GM12864 (cell line): ENCODE data around the gene MORN2.
A peak's percentile ranks its signal among the peaks of the same experiment; 100 is the strongest.

ENCODE experiments used
- DNase-seq: peaks from one replicate; pipeline ENCODE4 v3.0.0-alpha.2; 2011; ENCODE audit warnings: low read depth
- H3K4me3 ChIP-seq: 2 replicates; pipeline ENCODE4 v1.5.1; 2011; ENCODE audit warnings: mild to moderate bottlenecking, low read depth, low read length, control low read depth
- TF ChIP-seq, protein P1 (sequence below): IDR thresholded peaks from 2 replicates; pipeline ENCODE4 v1.5.1; 2011; ENCODE audit warnings: low read depth, mild to moderate bottlenecking, moderate library complexity, low read length, control low read depth, inconsistent platforms; ENCODE audit errors: missing control alignments

Gene MORN2

DNA sequence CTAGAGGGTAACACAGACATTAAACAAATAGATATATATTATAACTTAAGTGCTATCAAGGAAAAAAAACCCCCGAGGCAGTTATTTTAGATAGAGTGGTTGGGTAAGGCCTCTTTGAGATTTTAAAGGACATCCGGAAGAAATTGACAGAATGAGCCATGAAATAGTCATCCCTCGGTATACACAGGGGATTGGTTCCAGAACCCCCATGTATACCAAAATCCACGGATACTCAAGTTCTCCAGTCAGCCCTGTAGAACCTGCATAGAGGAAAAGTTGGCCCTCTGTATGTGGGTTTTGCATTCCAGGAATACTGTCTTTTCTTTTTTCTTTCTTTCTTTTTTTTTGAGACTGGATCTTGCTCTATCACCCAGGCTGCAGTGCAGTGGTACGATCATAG is 2.0 kb upstream of the MORN2 start:
- no peak overlapping the region for H3K4me3 ChIP-seq
- TF ChIP-seq, protein P1, sequence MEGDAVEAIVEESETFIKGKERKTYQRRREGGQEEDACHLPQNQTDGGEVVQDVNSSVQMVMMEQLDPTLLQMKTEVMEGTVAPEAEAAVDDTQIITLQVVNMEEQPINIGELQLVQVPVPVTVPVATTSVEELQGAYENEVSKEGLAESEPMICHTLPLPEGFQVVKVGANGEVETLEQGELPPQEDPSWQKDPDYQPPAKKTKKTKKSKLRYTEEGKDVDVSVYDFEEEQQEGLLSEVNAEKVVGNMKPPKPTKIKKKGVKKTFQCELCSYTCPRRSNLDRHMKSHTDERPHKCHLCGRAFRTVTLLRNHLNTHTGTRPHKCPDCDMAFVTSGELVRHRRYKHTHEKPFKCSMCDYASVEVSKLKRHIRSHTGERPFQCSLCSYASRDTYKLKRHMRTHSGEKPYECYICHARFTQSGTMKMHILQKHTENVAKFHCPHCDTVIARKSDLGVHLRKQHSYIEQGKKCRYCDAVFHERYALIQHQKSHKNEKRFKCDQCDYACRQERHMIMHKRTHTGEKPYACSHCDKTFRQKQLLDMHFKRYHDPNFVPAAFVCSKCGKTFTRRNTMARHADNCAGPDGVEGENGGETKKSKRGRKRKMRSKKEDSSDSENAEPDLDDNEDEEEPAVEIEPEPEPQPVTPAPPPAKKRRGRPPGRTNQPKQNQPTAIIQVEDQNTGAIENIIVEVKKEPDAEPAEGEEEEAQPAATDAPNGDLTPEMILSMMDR, result no peak

DNA sequence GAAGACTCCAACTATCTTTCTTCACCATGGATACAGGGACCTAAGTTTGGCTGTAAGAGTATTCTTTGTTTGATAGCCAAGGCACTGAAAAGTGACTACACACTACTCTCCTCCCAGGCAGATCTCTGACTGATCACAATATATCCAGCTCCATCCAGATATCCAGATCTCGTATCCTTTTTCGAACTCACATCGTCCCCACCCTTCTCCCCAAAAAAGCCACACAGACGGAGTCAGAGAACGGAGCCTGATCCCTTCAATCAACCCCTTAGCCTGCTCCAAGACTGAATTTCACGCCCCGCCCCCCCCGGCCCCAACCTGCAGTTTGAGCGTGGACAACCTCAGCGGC is 575 bp upstream of the MORN2 start:
- no peak for DNase-seq
- TF ChIP-seq, protein P1, result no peak
- H3K4me3 ChIP-seq, result peak overlapping the region; percentile 80

More for the DNA sequence above, 2.0 kb upstream of the MORN2 start:
- no peak for DNase-seq

- no peak for DNase-seq
- TF ChIP-seq, protein P1, result no peak
- H3K4me3 ChIP-seq, result peak overlapping the region; percentile 80
Measured at GRCh38 chr2:38876407-38876806, 631 bp downstream of the MORN2 start.

- no peak overlapping the region for H3K4me3 ChIP-seq
- no peak for DNase-seq
- TF ChIP-seq, protein P1, result no peak
Measured at GRCh38 chr2:38886063-38886462, 10.3 kb downstream of the MORN2 start.

- H3K4me3 ChIP-seq, result no peak overlapping the region
- TF ChIP-seq, protein P1, result no peak
- DNase-seq, result no peak
Measured at GRCh38 chr2:38887347-38887746, 11.6 kb downstream of the MORN2 start.

GRCh38 chr2:38887902-38888554 is 12.3 kb downstream of the MORN2 start:
- no peak overlapping the region for H3K4me3 ChIP-seq
- TF ChIP-seq, protein P1, result no peak
- no peak for DNase-seq

GRCh38 chr2:38889045-38889444 is 13.3 kb downstream of the MORN2 start:
- H3K4me3 ChIP-seq, result no peak overlapping the region
- DNase-seq, result no peak
- TF ChIP-seq, protein P1, result no peak
